ENCODE results near the gene RNU1-1. TPM values are rescaled to one million over a fixed set of nuclear protein-coding genes. Genes with fewer than 3 reads are reported as not detected.
"Not testable (repeated sequence)": the region's sequence is repeated elsewhere in the genome, so short reads cannot be mapped to it uniquely, and the experiment has no call there.

RNU1-1 gene
- total and polyA plus RNA-seq, 10 of the 15 experiments (the other 5 are each of a cell fraction or from before 2014, with no cell fraction given): under 0.01 to 20,946 (median 4.7) TPM; not detected in 2

GRCh38 chr1:16540421-16540893 lies 26.4 kb upstream of the RNU1-1 start:
- H2AFZ ChIP-seq (ENCODE audit: control insufficient read depth, low read depth, low read length); RAD21 ChIA-PET (ENCODE audit: unreplicated experiment); intact Hi-C loops (cut with micrococcal nuclease; ENCODE audit: unreplicated experiment); H3K4me1 ChIP-seq (ENCODE audit: control insufficient read depth, insufficient read depth, low read length); CTCF ChIA-PET; FAIRE-seq; in situ Hi-C loops (cut with MboI); H3K4me2 ChIP-seq (ENCODE audit: control insufficient read depth, insufficient read depth); H3K9ac ChIP-seq (ENCODE audit: control insufficient read depth, insufficient read depth, low read length); ATAC-seq; SMC1A ChIA-PET (ENCODE audit: uncharacterized antibody, unreplicated experiment); H3K4me3 ChIP-seq; POLR2A ChIA-PET; H3K27ac ChIP-seq (ENCODE audit: control insufficient read depth, insufficient read depth); H3K27me3 ChIP-seq (replicated peaks in 1 of 2; ENCODE audit: control insufficient read depth in 2 of 2, insufficient read depth in 2 of 2, low read length in 1 of 2); H3K79me2 ChIP-seq (ENCODE audit: control insufficient read depth, insufficient read depth, low read length); H3K36me3 ChIP-seq (ENCODE audit: control insufficient read depth in 2 of 2, insufficient read depth in 2 of 2, low read length in 1 of 2); BruUV-seq (replicated peaks); H3K9me3 ChIP-seq (replicated peaks; ENCODE audit: control insufficient read depth, insufficient read depth, low read length); H4K20me1 ChIP-seq (ENCODE audit: control insufficient read depth, insufficient read depth): not testable (repeated sequence)
- TF ChIP-seq POU2F2 (IDR thresholded peaks at IDR 0.05; ENCODE audit: borderline replicate concordance, low read depth, low read length) (peak; percentile 73; the same call in 1 of the 3 replicates), SPI1 (IDR thresholded peaks at IDR 0.05; ENCODE audit: borderline replicate concordance, insufficient read depth, low read depth, low read length) (peak; percentile 56)
- peak; percentile 16 for DNase-seq (ENCODE audit: low read depth, low spot score)
- 0% methylated on average over 2 of the region's 2 CpGs for WGBS (ENCODE audit: insufficient coverage, insufficient replicate concordance, low lambda C conversion rate, missing lambda C conversion rate)

DNA sequence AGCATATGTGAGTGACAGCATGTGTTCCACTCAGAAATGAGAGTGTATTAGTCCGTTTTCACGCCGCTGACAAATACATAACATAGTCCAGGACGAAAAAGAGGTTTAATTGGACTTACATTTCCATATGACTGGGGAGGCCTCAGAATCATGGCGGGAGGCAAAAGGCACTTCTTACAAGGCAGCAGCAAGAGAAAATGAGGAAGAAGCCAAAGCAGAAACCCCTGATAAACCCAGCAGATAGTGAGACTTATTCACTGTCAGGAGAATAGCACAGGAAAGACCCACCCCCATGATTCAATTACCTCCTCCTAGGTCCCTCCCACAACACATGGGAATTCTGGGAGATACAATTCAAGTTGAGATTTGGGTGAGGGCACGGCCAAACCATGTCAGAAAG lies 23.4 kb upstream of the RNU1-1 start:
- DNase-seq (ENCODE audit: low read depth, low spot score); H3K4me3 ChIP-seq; H3K9me3 ChIP-seq (replicated peaks; ENCODE audit: control insufficient read depth, insufficient read depth, low read length); FAIRE-seq; ATAC-seq; H3K4me1 ChIP-seq (ENCODE audit: control insufficient read depth, insufficient read depth, low read length); H4K20me1 ChIP-seq (ENCODE audit: control insufficient read depth, insufficient read depth); POLR2A ChIA-PET; intact Hi-C loops (cut with micrococcal nuclease; ENCODE audit: unreplicated experiment); H3K27ac ChIP-seq (ENCODE audit: control insufficient read depth, insufficient read depth); H3K36me3 ChIP-seq (ENCODE audit: control insufficient read depth in 2 of 2, insufficient read depth in 2 of 2, low read length in 1 of 2); H3K27me3 ChIP-seq (replicated peaks in 1 of 2; ENCODE audit: control insufficient read depth in 2 of 2, insufficient read depth in 2 of 2, low read length in 1 of 2); in situ Hi-C loops (cut with MboI); CTCF ChIA-PET; RAD21 ChIA-PET (ENCODE audit: unreplicated experiment); H2AFZ ChIP-seq (ENCODE audit: control insufficient read depth, low read depth, low read length); BruUV-seq (replicated peaks); H3K4me2 ChIP-seq (ENCODE audit: control insufficient read depth, insufficient read depth); H3K9ac ChIP-seq (ENCODE audit: control insufficient read depth, insufficient read depth, low read length); SMC1A ChIA-PET (ENCODE audit: uncharacterized antibody, unreplicated experiment); H3K79me2 ChIP-seq (ENCODE audit: control insufficient read depth, insufficient read depth, low read length): not testable (repeated sequence)
- 65% methylated on average over 5 of the region's 6 CpGs for WGBS (ENCODE audit: insufficient coverage, insufficient replicate concordance, low lambda C conversion rate, missing lambda C conversion rate)

DNA sequence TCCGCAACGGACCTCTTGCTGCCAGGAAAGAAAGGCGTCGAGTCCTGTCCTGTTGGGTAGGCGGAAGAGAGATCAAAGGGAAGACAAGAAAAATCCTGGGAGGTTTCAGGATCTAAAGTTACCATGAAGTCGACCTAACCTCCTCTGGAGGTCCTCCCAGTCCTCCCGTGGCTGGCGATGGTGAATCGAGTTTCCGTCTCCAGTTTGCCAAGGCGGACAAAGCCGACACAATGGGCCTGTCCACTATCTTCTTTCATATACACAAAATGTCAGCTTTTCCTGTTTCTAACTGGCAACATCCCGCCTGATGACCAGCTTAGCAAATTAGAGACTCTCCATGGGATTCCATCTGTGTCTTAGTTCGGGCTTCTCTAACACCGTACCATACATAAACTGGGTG lies 22.7 kb upstream of the RNU1-1 start:
- FAIRE-seq; BruUV-seq (replicated peaks); SMC1A ChIA-PET (ENCODE audit: uncharacterized antibody, unreplicated experiment); H2AFZ ChIP-seq (ENCODE audit: control insufficient read depth, low read depth, low read length); intact Hi-C loops (cut with micrococcal nuclease; ENCODE audit: unreplicated experiment); H3K27me3 ChIP-seq (replicated peaks in 1 of 2; ENCODE audit: control insufficient read depth in 2 of 2, insufficient read depth in 2 of 2, low read length in 1 of 2); H3K4me1 ChIP-seq (ENCODE audit: control insufficient read depth, insufficient read depth, low read length); H3K36me3 ChIP-seq (ENCODE audit: control insufficient read depth in 2 of 2, insufficient read depth in 2 of 2, low read length in 1 of 2); ATAC-seq; H3K79me2 ChIP-seq (ENCODE audit: control insufficient read depth, insufficient read depth, low read length); H3K9me3 ChIP-seq (replicated peaks; ENCODE audit: control insufficient read depth, insufficient read depth, low read length); H3K4me3 ChIP-seq; H3K27ac ChIP-seq (ENCODE audit: control insufficient read depth, insufficient read depth); H4K20me1 ChIP-seq (ENCODE audit: control insufficient read depth, insufficient read depth); POLR2A ChIA-PET; CTCF ChIA-PET; H3K4me2 ChIP-seq (ENCODE audit: control insufficient read depth, insufficient read depth); RAD21 ChIA-PET (ENCODE audit: unreplicated experiment); in situ Hi-C loops (cut with MboI); DNase-seq (ENCODE audit: low read depth, low spot score); H3K9ac ChIP-seq (ENCODE audit: control insufficient read depth, insufficient read depth, low read length): not testable (repeated sequence)
- WGBS (ENCODE audit: insufficient coverage, insufficient replicate concordance, low lambda C conversion rate, missing lambda C conversion rate): 85% methylated on average over 15 of the region's 15 CpGs

DNA sequence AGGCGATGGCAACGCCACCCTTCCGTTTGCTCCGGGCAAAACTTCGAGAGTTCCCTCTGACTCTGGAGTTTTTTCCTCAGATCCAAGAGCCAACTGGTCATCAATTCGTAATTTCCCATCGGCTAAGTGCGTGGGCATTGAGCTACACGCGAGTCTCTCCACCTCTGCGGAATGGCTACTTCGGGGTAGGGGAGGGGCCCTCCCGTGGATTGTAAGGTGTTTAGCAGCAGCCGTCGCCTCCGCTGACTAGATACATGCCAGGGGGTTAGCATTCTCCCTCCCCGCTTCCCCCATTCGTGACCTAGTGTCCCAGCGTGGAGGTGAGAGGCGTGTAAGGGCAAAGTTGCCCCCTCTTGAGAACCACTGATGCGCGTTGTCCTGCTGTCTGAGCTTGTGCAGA lies 21.8 kb upstream of the RNU1-1 start:
- ATAC-seq; BruUV-seq (replicated peaks); H3K27ac ChIP-seq (ENCODE audit: control insufficient read depth, insufficient read depth); CTCF ChIA-PET; H3K27me3 ChIP-seq (replicated peaks in 1 of 2; ENCODE audit: control insufficient read depth in 2 of 2, insufficient read depth in 2 of 2, low read length in 1 of 2); DNase-seq (ENCODE audit: low read depth, low spot score); H3K9me3 ChIP-seq (replicated peaks; ENCODE audit: control insufficient read depth, insufficient read depth, low read length); RAD21 ChIA-PET (ENCODE audit: unreplicated experiment); H2AFZ ChIP-seq (ENCODE audit: control insufficient read depth, low read depth, low read length); POLR2A ChIA-PET; intact Hi-C loops (cut with micrococcal nuclease; ENCODE audit: unreplicated experiment); H3K79me2 ChIP-seq (ENCODE audit: control insufficient read depth, insufficient read depth, low read length); SMC1A ChIA-PET (ENCODE audit: uncharacterized antibody, unreplicated experiment); H3K4me2 ChIP-seq (ENCODE audit: control insufficient read depth, insufficient read depth); in situ Hi-C loops (cut with MboI); H3K4me3 ChIP-seq; FAIRE-seq; H3K36me3 ChIP-seq (ENCODE audit: control insufficient read depth in 2 of 2, insufficient read depth in 2 of 2, low read length in 1 of 2); H3K4me1 ChIP-seq (ENCODE audit: control insufficient read depth, insufficient read depth, low read length); H4K20me1 ChIP-seq (ENCODE audit: control insufficient read depth, insufficient read depth); H3K9ac ChIP-seq (ENCODE audit: control insufficient read depth, insufficient read depth, low read length): not testable (repeated sequence)
- WGBS (ENCODE audit: insufficient coverage, insufficient replicate concordance, low lambda C conversion rate, missing lambda C conversion rate): 81% methylated on average over 19 of the region's 22 CpGs

Measured in GM12878 (cell line).